Measurements from ENCODE around the gene SCPEP1.
"Not testable (repeated sequence)": the region's sequence is repeated elsewhere in the genome, so short reads cannot be mapped to it uniquely, and the experiment has no call there.

SCPEP1 gene

DNA sequence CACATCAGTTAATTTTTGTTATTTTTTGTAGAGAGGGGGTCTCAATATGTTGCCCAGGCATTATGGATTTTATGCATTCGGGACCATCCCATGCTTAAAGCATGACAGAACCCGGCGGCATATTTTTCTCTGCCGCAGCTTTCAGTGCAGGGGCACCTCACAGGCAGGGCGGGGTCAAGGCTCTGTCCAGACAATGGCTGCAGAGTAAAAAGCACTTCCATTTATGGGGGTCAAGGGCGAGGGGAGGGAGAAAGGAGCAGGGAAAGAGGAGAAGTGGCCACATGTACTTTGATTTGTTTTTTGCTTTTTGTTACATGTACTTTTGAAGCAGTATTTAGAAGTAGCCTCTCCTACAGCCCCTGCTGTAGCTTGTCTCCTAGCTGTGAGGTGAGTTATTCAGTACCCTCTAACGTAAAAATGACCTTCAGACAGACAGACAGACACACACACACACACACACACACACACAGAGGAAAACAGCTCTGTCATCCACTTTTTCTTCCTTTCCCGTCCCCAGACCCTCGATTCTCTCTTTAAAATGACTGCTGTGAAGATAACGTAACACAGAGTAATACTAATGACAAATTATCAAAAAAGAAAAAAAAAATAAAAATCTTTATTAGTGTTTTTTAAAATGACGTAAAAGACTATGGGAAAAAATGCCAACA, 856 bp upstream of the SCPEP1 start:
- TF ChIP-seq CTCF (IDR thresholded peaks at IDR 0.05; ENCODE audit: low read depth, low read length), result no peak
- Histone ChIP-seq H3K36me3 (no peaks in the 10 kb centered on the region; the same call in 1 of the 2 replicates), H3K27me3 (ENCODE audit: insufficient read depth, low read depth, severe bottlenecking) (no peaks in the 10 kb centered on the region), H3K9me3 (ENCODE audit: severe bottlenecking) (no peaks in the 10 kb centered on the region), H3K4me3 (ENCODE audit: low read depth, low read length) (peak overlapping the region; percentile 60), H3K27ac (no peak overlapping the region)
- DNase-seq, result no peak

- TF ChIP-seq CTCF (IDR thresholded peaks at IDR 0.05; ENCODE audit: low read depth, low read length), result no peak
- Histone ChIP-seq H3K9me3 (ENCODE audit: severe bottlenecking) (no peaks in the 10 kb centered on the region), H3K36me3 (no peaks in the 10 kb centered on the region; the same call in 1 of the 2 replicates), H3K4me3 (ENCODE audit: low read depth, low read length) (peak overlapping the region; percentile 60), H3K27ac (peak overlapping the region; percentile 28; the same call in 1 of the 2 replicates), H3K27me3 (ENCODE audit: insufficient read depth, low read depth, severe bottlenecking) (no peaks in the 10 kb centered on the region)
- DNase-seq, result no peak
Observed at GRCh38 chr17:56978441-56979090, 635 bp downstream of the SCPEP1 start.

DNA sequence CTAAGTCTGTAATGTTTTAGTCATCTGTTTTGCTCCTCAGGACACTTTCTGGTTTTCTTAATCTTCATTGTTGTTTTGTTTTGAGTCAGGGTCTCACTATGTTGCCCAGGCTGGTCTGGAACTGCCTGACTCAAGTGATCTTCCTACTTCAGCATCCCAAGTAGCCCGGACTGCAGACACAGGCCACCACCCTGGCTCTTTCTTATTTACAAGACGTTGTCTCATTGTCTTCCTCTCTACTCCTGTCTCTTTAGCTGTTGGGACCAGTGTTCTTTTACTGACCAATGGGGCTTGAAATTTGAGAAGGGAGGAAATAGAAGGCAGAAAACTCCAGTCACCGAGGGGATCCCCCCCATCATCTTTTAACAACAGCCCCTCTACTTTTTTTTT, 1.2 kb downstream of the SCPEP1 start:
- no peak for DNase-seq
- no peaks in the 10 kb centered on the region for H3K9me3 ChIP-seq (ENCODE audit: severe bottlenecking)
- H3K27ac ChIP-seq, result no peak overlapping the region
- no peaks in the 10 kb centered on the region for H3K27me3 ChIP-seq (ENCODE audit: insufficient read depth, low read depth, severe bottlenecking)
- H3K36me3 ChIP-seq, result no peaks in the 10 kb centered on the region; the same call in 1 of the 2 replicates
- H3K4me3 ChIP-seq (ENCODE audit: low read depth, low read length), result no peak overlapping the region
- no peak for TF ChIP-seq CTCF (IDR thresholded peaks at IDR 0.05; ENCODE audit: low read depth, low read length)

DNA sequence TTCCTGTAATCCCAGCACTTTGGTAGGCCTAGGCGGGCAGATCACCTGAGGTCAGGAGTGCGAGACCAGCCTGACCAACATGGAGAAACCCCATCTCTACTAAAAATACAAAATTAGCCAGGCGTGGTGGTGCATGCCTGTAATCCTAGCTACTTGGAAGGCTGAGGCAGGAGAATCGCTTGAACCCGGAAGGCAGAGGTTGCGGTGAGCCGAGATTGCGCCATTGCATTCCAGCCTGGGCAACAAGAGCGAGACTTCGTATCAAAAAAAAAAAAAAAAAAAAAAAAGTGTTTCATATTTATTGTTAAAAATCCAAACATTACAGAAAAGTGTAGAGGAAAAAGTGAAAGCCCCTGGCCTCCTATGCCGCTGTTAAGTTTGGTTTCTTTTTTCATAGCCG, 2.6 kb downstream of the SCPEP1 start:
- H3K36me3 ChIP-seq; H3K27ac ChIP-seq; H3K27me3 ChIP-seq (ENCODE audit: insufficient read depth, low read depth, severe bottlenecking); H3K9me3 ChIP-seq (ENCODE audit: severe bottlenecking); DNase-seq; H3K4me3 ChIP-seq (ENCODE audit: low read depth, low read length): not testable (repeated sequence)

- no peak overlapping the region for H3K27ac ChIP-seq
Observed at GRCh38 chr17:56982312-56982711, 4.4 kb downstream of the SCPEP1 start.

More at GRCh38 chr17:56982312-56982711, 4.4 kb downstream of the SCPEP1 start:
- no peaks in the 10 kb centered on the region for H3K9me3 ChIP-seq (ENCODE audit: severe bottlenecking)
- H3K36me3 ChIP-seq, result peaks cover 22% of the 10 kb centered on the region
- H3K4me3 ChIP-seq (ENCODE audit: low read depth, low read length), result no peak overlapping the region
- DNase-seq, result no peak
- no peaks in the 10 kb centered on the region for H3K27me3 ChIP-seq (ENCODE audit: insufficient read depth, low read depth, severe bottlenecking)
- no peak for TF ChIP-seq CTCF (IDR thresholded peaks at IDR 0.05; ENCODE audit: low read depth, low read length)

Measured in WERI-Rb-1 (cell line).